Measurements from ENCODE around the gene AKAP8. TPM values are rescaled to one million over a fixed set of nuclear protein-coding genes. Genes with fewer than 3 reads are reported as not detected.

The AKAP8 gene
- polyA plus RNA-seq, 1 donor (not counting 4 experiments of a cell fraction or from before 2014, with no cell fraction given), result 18.1 TPM

DNA sequence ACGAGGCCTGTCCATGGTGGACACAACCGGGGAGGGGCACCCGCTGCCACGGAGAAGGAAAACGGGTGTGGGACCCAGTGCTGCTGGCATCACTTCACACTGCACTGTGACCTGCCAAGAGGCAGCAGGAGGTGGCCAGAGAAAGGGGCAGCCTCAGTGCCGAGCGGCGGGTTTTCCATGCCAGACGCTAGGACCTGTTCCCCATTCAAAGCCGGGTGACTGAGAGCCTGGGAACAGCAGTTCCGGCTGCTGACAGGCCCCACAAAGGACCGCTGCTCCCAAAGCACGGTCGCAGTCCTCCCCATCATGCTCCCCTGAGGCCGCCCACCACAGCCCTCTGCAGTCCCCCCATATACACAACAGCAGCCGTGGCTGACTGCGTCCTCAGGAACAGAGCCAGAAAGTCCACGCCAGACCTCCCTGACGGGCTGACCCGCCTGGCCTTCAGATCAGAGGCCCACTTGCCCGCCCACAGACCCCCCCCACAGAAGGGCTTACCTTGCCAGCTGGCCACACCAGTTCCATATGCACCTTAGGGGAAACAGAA lies 5.4 kb downstream of the AKAP8 start:
- DNase-seq (ENCODE audit: low read depth, low spot score) (no peak), FAIRE-seq (no peak)
- no peak overlapping the region for H3K4me2 ChIP-seq (ENCODE audit: control insufficient read depth, extremely low read depth, insufficient read depth, low read depth, low read length)
- no peak overlapping the region for H3K9ac ChIP-seq (ENCODE audit: control insufficient read depth, extremely low read depth, insufficient read depth, low read length)
- TF ChIP-seq, protein P1, sequence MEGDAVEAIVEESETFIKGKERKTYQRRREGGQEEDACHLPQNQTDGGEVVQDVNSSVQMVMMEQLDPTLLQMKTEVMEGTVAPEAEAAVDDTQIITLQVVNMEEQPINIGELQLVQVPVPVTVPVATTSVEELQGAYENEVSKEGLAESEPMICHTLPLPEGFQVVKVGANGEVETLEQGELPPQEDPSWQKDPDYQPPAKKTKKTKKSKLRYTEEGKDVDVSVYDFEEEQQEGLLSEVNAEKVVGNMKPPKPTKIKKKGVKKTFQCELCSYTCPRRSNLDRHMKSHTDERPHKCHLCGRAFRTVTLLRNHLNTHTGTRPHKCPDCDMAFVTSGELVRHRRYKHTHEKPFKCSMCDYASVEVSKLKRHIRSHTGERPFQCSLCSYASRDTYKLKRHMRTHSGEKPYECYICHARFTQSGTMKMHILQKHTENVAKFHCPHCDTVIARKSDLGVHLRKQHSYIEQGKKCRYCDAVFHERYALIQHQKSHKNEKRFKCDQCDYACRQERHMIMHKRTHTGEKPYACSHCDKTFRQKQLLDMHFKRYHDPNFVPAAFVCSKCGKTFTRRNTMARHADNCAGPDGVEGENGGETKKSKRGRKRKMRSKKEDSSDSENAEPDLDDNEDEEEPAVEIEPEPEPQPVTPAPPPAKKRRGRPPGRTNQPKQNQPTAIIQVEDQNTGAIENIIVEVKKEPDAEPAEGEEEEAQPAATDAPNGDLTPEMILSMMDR (optimal IDR thresholded peaks at IDR 0.05 in 1 of 3, IDR thresholded peaks at IDR 0.05 in 1 of 3, conservative IDR thresholded peaks at IDR 0.05 in 1 of 3; ENCODE audit: extremely low read depth in 1 of 3, insufficient read depth in 2 of 3, low read length in 3 of 3), result no peak
- no peak for TF ChIP-seq EZH2 (IDR thresholded peaks at IDR 0.05; ENCODE audit: low read length)
- no peaks in the 10 kb centered on the region for H3K9me3 ChIP-seq (ENCODE audit: control insufficient read depth, low read depth, low read length)
- dilution Hi-C loops (cut with MboI; ENCODE audit: extremely low pct_ligation_motif_present, low sequenced_read_pairs), result no loop called here
- no peak overlapping the region for H3K27ac ChIP-seq (ENCODE audit: control insufficient read depth, insufficient read depth, low read length)
- peaks cover 12% of the 10 kb centered on the region for H3K4me1 ChIP-seq (ENCODE audit: control insufficient read depth, extremely low read depth, insufficient read depth, low read length)
- no peak overlapping the region for H3K4me3 ChIP-seq (ENCODE audit: control insufficient read depth in 2 of 3, extremely low read depth in 1 of 3, insufficient read depth in 2 of 3, low read depth in 1 of 3, low read length in 3 of 3)
- H3K79me2 ChIP-seq (ENCODE audit: control insufficient read depth, insufficient read depth, low read length), result peaks cover 67% of the 10 kb centered on the region
- H3K27me3 ChIP-seq (ENCODE audit: control insufficient read depth, extremely low read depth, insufficient read depth, low read length), result no peaks in the 10 kb centered on the region
- H4K20me1 ChIP-seq (ENCODE audit: control insufficient read depth, extremely low read depth, insufficient read depth, low read length), result peaks cover 4% of the 10 kb centered on the region
- H3K9me1 ChIP-seq (ENCODE audit: control insufficient read depth, extremely low read depth, insufficient read depth, low read length), result no peaks in the 10 kb centered on the region
- peaks cover 39 to 48% of the 10 kb centered on the region in 2 experiments for H3K36me3 ChIP-seq (ENCODE audit: control insufficient read depth in 2 of 2, extremely low read depth in 1 of 2, insufficient read depth in 2 of 2, low read length in 2 of 2)
- H2AFZ ChIP-seq (ENCODE audit: control insufficient read depth, low read length), result no peak overlapping the region

GRCh38 chr19:15373644-15374043 lies 5.9 kb downstream of the AKAP8 start:
- no peak for TF ChIP-seq EZH2 (IDR thresholded peaks at IDR 0.05; ENCODE audit: low read length)
- TF ChIP-seq, protein P1 (optimal IDR thresholded peaks at IDR 0.05 in 1 of 3, IDR thresholded peaks at IDR 0.05 in 1 of 3, conservative IDR thresholded peaks at IDR 0.05 in 1 of 3; ENCODE audit: extremely low read depth in 1 of 3, insufficient read depth in 2 of 3, low read length in 3 of 3), result no peak
- no peaks in the 10 kb centered on the region for H3K27me3 ChIP-seq (ENCODE audit: control insufficient read depth, extremely low read depth, insufficient read depth, low read length)
- no peak overlapping the region for H3K4me3 ChIP-seq (ENCODE audit: control insufficient read depth in 2 of 3, extremely low read depth in 1 of 3, insufficient read depth in 2 of 3, low read depth in 1 of 3, low read length in 3 of 3)
- DNase-seq (ENCODE audit: low read depth, low spot score) (no peak), FAIRE-seq (no peak)
- H3K9me3 ChIP-seq (ENCODE audit: control insufficient read depth, low read depth, low read length), result no peaks in the 10 kb centered on the region
- dilution Hi-C loops (cut with MboI; ENCODE audit: extremely low pct_ligation_motif_present, low sequenced_read_pairs), result no loop called here
- H3K9ac ChIP-seq (ENCODE audit: control insufficient read depth, extremely low read depth, insufficient read depth, low read length), result no peak overlapping the region
- peaks cover 4% of the 10 kb centered on the region for H4K20me1 ChIP-seq (ENCODE audit: control insufficient read depth, extremely low read depth, insufficient read depth, low read length)
- no peak overlapping the region for H2AFZ ChIP-seq (ENCODE audit: control insufficient read depth, low read length)
- H3K36me3 ChIP-seq (ENCODE audit: control insufficient read depth in 2 of 2, extremely low read depth in 1 of 2, insufficient read depth in 2 of 2, low read length in 2 of 2), result peaks cover 40 to 54% of the 10 kb centered on the region in 2 experiments
- no peak overlapping the region for H3K4me2 ChIP-seq (ENCODE audit: control insufficient read depth, extremely low read depth, insufficient read depth, low read depth, low read length)
- H3K4me1 ChIP-seq (ENCODE audit: control insufficient read depth, extremely low read depth, insufficient read depth, low read length), result peaks cover 12% of the 10 kb centered on the region
- no peak overlapping the region for H3K27ac ChIP-seq (ENCODE audit: control insufficient read depth, insufficient read depth, low read length)
- H3K9me1 ChIP-seq (ENCODE audit: control insufficient read depth, extremely low read depth, insufficient read depth, low read length), result no peaks in the 10 kb centered on the region
- peaks cover 62% of the 10 kb centered on the region for H3K79me2 ChIP-seq (ENCODE audit: control insufficient read depth, insufficient read depth, low read length)

Data from keratinocyte (primary cell).